ENCODE measurements around the gene MEAF6. TPM values are rescaled to one million over a fixed set of nuclear protein-coding genes. Genes with fewer than 3 reads are reported as not detected.
A peak's percentile ranks its signal among the peaks of the same experiment; 100 is the strongest.

The MEAF6 gene
- total and polyA plus RNA-seq, 4 donors: 18.7 to 25.3 (median 21.2) TPM

DNA sequence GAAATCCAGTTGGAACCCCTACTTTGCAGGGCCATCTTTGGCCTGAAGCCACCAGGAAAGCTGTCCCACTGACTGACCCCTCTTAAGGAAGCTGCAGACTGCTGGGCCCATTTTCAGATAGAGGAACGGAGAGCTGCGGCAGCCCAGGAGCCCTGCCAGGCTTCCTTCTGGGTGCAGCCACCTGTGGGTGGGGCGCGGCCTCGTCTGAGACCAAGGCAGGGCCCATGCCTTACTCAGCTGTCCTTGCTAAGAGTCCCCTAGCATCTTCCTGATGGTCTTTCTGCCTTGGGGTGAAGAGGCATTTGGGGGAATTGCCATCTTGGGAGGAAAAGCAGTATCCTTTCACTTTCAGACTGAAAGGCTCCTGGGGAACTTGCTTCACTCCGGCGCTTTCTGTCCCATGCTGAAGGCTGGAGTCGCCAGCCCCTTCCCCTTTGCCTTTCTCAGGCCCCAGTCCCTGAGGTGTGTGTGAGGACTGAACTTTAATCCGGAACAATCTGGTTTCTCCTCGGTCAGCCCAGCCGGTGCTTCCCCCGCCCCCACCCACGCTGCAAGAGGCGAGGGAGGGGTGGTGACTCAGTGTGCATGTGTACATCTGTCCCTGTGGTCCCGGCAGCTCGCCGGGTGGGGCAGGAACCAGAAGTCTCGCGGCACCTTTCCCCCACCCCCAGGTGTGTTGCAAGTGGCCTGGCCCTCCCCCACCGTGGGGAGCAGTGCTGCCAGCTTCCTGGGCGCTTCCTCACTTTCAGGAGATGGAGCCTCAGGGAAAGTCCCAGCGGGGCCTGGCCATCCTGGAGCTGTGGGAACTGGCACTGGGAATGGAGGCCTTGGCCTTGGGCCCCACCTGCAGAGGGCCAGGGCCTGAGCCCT is 35.1 kb downstream of the MEAF6 start (continued):
- TF ChIP-seq, protein P1, sequence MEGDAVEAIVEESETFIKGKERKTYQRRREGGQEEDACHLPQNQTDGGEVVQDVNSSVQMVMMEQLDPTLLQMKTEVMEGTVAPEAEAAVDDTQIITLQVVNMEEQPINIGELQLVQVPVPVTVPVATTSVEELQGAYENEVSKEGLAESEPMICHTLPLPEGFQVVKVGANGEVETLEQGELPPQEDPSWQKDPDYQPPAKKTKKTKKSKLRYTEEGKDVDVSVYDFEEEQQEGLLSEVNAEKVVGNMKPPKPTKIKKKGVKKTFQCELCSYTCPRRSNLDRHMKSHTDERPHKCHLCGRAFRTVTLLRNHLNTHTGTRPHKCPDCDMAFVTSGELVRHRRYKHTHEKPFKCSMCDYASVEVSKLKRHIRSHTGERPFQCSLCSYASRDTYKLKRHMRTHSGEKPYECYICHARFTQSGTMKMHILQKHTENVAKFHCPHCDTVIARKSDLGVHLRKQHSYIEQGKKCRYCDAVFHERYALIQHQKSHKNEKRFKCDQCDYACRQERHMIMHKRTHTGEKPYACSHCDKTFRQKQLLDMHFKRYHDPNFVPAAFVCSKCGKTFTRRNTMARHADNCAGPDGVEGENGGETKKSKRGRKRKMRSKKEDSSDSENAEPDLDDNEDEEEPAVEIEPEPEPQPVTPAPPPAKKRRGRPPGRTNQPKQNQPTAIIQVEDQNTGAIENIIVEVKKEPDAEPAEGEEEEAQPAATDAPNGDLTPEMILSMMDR (IDR thresholded peaks at IDR 0.05; ENCODE audit: low read depth, low read length, missing input control): no peak
- TF ChIP-seq SP1 (IDR thresholded peaks at IDR 0.05) (peak; percentile 66), TAF1 (conservative IDR thresholded peaks at IDR 0.05) (no peak), HNF4G (IDR thresholded peaks at IDR 0.05) (no peak), YY1 (IDR thresholded peaks at IDR 0.05) (peak; percentile 64)
- TF ChIP-seq, protein P2, sequence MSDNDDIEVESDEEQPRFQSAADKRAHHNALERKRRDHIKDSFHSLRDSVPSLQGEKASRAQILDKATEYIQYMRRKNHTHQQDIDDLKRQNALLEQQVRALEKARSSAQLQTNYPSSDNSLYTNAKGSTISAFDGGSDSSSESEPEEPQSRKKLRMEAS (IDR thresholded peaks at IDR 0.05): peak; percentile 99

DNA sequence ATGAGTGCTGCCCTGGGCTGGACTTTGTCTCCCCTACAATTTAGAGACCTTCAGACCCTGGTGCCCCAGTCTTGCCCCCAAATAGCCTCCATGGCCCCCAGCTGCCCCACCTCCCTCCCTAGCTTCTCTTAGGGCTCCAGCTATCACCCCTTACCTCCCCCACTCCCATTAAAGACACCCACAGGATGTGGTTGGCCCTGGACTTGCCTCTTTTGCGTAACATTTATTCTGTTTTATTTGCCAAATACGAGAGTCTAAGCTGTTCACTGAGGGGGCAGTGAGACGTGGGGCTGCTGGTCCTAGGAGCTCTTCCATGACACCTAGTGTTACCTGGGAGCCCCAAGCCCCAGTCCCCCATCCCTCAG is 35.7 kb downstream of the MEAF6 start:
- peak overlapping the region; percentile 81 to 88 for H3K9ac ChIP-seq (ENCODE audit: low read depth in 1 of 2, low read length in 2 of 2)

More for the DNA sequence above, 35.7 kb downstream of the MEAF6 start:
- Histone ChIP-seq H3K4me3 (ENCODE audit: low read depth in 1 of 3, low read length in 3 of 3) (peak overlapping the region; percentile 35 to 86 (median 37)), H3K4me1 (ENCODE audit: control insufficient read depth in 4 of 4, insufficient read depth in 4 of 4, low read length in 3 of 4) (peaks cover 23 to 52% (median 33%) of the 10 kb centered on the region in 4 donors), H3K27ac (ENCODE audit: low read depth in 1 of 2, low read length in 2 of 2) (peak overlapping the region; percentile 95 to 97), H3K36me3 (ENCODE audit: control insufficient read depth in 4 of 4, insufficient read depth in 3 of 4, low read depth in 1 of 4, low read length in 3 of 4) (peaks cover 13 to 30% (median 27%) of the 10 kb centered on the region in 4 donors), H3K27me3 (ENCODE audit: control insufficient read depth in 4 of 4, insufficient read depth in 4 of 4, low read length in 3 of 4) (no peaks in the 10 kb centered on the region), H3K9me3 (ENCODE audit: control insufficient read depth in 4 of 4, low read length in 3 of 4) (no peaks in the 10 kb centered on the region)
- whole genome bisulfite sequencing: 12% methylated on average over 3 of the region's 3 CpGs
- TF ChIP-seq YY1 (IDR thresholded peaks at IDR 0.05) (no peak), HNF4A (conservative IDR thresholded peaks at IDR 0.05) (peak; percentile 43 to 55), FOXA2 (IDR thresholded peaks at IDR 0.05) (no peak), GABPA (IDR thresholded peaks at IDR 0.05 in 1 of 2, conservative IDR thresholded peaks at IDR 0.05 in 1 of 2) (peak in 1 of 2 donors; percentile 32), RXRA (IDR thresholded peaks at IDR 0.05) (peak in 1 of 2 donors; percentile 7)
- TF ChIP-seq, protein P2 (IDR thresholded peaks at IDR 0.05): peak; percentile 14
- TF ChIP-seq, protein P3, sequence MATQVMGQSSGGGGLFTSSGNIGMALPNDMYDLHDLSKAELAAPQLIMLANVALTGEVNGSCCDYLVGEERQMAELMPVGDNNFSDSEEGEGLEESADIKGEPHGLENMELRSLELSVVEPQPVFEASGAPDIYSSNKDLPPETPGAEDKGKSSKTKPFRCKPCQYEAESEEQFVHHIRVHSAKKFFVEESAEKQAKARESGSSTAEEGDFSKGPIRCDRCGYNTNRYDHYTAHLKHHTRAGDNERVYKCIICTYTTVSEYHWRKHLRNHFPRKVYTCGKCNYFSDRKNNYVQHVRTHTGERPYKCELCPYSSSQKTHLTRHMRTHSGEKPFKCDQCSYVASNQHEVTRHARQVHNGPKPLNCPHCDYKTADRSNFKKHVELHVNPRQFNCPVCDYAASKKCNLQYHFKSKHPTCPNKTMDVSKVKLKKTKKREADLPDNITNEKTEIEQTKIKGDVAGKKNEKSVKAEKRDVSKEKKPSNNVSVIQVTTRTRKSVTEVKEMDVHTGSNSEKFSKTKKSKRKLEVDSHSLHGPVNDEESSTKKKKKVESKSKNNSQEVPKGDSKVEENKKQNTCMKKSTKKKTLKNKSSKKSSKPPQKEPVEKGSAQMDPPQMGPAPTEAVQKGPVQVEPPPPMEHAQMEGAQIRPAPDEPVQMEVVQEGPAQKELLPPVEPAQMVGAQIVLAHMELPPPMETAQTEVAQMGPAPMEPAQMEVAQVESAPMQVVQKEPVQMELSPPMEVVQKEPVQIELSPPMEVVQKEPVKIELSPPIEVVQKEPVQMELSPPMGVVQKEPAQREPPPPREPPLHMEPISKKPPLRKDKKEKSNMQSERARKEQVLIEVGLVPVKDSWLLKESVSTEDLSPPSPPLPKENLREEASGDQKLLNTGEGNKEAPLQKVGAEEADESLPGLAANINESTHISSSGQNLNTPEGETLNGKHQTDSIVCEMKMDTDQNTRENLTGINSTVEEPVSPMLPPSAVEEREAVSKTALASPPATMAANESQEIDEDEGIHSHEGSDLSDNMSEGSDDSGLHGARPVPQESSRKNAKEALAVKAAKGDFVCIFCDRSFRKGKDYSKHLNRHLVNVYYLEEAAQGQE (IDR thresholded peaks at IDR 0.05): peak; percentile 35
- TF ChIP-seq, protein P4, sequence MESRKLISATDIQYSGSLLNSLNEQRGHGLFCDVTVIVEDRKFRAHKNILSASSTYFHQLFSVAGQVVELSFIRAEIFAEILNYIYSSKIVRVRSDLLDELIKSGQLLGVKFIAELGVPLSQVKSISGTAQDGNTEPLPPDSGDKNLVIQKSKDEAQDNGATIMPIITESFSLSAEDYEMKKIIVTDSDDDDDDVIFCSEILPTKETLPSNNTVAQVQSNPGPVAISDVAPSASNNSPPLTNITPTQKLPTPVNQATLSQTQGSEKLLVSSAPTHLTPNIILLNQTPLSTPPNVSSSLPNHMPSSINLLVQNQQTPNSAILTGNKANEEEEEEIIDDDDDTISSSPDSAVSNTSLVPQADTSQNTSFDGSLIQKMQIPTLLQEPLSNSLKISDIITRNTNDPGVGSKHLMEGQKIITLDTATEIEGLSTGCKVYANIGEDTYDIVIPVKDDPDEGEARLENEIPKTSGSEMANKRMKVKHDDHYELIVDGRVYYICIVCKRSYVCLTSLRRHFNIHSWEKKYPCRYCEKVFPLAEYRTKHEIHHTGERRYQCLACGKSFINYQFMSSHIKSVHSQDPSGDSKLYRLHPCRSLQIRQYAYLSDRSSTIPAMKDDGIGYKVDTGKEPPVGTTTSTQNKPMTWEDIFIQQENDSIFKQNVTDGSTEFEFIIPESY (IDR thresholded peaks at IDR 0.05): no peak
- no peak for DNase-seq (ENCODE audit: low spot score)
